ENCODE results near the gene WBP11. TPM values are rescaled to one million over a fixed set of nuclear protein-coding genes. Genes with fewer than 3 reads are reported as not detected.

The WBP11 gene
- total and polyA plus RNA-seq, 2 of the 13 experiments (the other 11 are each of a cell fraction or from before 2014, with no cell fraction given), result 7.6 to 31.0 TPM

DNA sequence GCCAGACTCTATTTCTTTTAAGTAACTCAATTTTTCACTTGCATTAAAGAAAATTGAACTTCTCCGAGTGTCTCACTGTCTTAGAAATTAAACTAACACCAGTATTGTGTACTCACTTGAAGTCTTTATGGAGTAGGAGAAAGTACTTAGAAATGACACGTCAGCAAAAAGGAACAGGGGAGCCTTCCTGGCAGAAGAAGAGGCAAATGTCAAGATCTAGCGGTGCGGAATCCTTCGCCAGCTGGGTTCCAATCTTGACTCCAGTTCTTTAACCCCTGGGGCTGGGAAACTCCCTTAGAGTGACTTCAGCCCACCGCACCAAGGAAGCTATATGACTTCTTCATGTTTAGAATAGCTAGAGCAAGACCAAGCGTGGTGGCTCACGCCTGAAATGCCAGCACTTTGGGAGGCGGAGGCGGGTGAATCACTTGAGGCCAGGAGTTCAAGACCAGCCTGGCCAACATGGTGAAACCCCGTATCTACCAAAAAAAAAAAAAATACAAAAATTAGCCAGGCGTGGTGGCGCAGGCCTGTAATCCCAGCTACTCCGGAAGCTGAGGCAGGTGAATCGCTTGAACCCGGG lies 34.4 kb downstream of the WBP11 start:
- Histone ChIP-seq H3K4me3 (replicated peaks in 1 of 3; ENCODE audit: insufficient read depth in 1 of 3, low read depth in 2 of 3, low read length in 3 of 3) (peak overlapping the region; percentile 70 to 92 (median 79)), H3K4me1 (ENCODE audit: insufficient read depth, low read length) (peaks cover 29% of the 10 kb centered on the region), H3K4me2 (ENCODE audit: low read depth, low read length) (peak overlapping the region; percentile 83), H3K9me3 (ENCODE audit: low read length) (no peaks in the 10 kb centered on the region), H3K27me3 (ENCODE audit: control insufficient read depth in 1 of 2, insufficient read depth in 2 of 2, low read length in 2 of 2) (no peaks in the 10 kb centered on the region; a peak in 1 of 5 replicates), H3K27ac (ENCODE audit: extremely low read length, insufficient read depth, low read length) (peak overlapping the region; percentile 95), H3K36me3 (replicated peaks in 1 of 2; ENCODE audit: control insufficient read depth in 1 of 2, insufficient read depth in 2 of 2, low read length in 2 of 2) (no peaks in the 10 kb centered on the region), H3K79me2 (ENCODE audit: insufficient read depth, low read length) (peaks cover 32% of the 10 kb centered on the region), H4K20me1 (ENCODE audit: insufficient read depth, low read length) (peaks cover 3% of the 10 kb centered on the region; the same call in 1 of the 2 replicates), H2AFZ (ENCODE audit: low read length) (no peak overlapping the region), H3K9ac (ENCODE audit: insufficient read depth, low read depth, low read length) (peak overlapping the region; percentile 86)
- 87% methylated on average over 15 of the region's 16 CpGs for WGBS (ENCODE audit: low lambda C conversion rate)
- DNase-seq (ENCODE audit: low spot score), result no peak
- no peak for FAIRE-seq
- intact Hi-C loops (cut with micrococcal nuclease; ENCODE audit: unreplicated experiment), result no loop called here
- ATAC-seq, result no peak
- ChIA-PET POLR2A (interaction anchor here (0.6 to 3.1 kb wide), 4 partner anchors 11 to 34 kb away, joined by 3 to 71 read pairs (median 26); partner anchors contain the start of genes C12orf60 and WBP11), CTCF (ENCODE audit: low intra/inter-chr PET ratio, low total read pairs) (interaction anchor here (1.0 to 2.4 kb wide), 2 partner anchors 12 to 227 kb away, joined by 3 to 7 read pairs; no protein-coding TSS in a partner anchor)
- TF ChIP-seq, protein P1, sequence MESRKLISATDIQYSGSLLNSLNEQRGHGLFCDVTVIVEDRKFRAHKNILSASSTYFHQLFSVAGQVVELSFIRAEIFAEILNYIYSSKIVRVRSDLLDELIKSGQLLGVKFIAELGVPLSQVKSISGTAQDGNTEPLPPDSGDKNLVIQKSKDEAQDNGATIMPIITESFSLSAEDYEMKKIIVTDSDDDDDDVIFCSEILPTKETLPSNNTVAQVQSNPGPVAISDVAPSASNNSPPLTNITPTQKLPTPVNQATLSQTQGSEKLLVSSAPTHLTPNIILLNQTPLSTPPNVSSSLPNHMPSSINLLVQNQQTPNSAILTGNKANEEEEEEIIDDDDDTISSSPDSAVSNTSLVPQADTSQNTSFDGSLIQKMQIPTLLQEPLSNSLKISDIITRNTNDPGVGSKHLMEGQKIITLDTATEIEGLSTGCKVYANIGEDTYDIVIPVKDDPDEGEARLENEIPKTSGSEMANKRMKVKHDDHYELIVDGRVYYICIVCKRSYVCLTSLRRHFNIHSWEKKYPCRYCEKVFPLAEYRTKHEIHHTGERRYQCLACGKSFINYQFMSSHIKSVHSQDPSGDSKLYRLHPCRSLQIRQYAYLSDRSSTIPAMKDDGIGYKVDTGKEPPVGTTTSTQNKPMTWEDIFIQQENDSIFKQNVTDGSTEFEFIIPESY (CRISPR knock-in tag; IDR thresholded peaks at IDR 0.05), result 0 out of 2 replicates have a peak, but pooled peaks have one; percentile 5
- TF ChIP-seq NFE2 (CRISPR knock-in tag; IDR thresholded peaks at IDR 0.05), result no peak
- peak; percentile 94 to 97 for TF ChIP-seq MAFK (conservative IDR thresholded peaks at IDR 0.05 in 1 of 2, IDR thresholded peaks at IDR 0.05 in 1 of 2; ENCODE audit: low read length in 2 of 2)
- TF ChIP-seq MAFF (IDR thresholded peaks at IDR 0.05; ENCODE audit: low read depth, low read length), result peak; percentile 93
- no peak for TF ChIP-seq HDAC2 (CRISPR knock-in tag; IDR thresholded peaks at IDR 0.05)
- TF ChIP-seq HNF4A (CRISPR knock-in tag; IDR thresholded peaks at IDR 0.05), result no peak
- TF ChIP-seq CREB1 (IDR thresholded peaks at IDR 0.05), result no peak
- TF ChIP-seq CREB1 (CRISPR knock-in tag; IDR thresholded peaks at IDR 0.05), result no peak
- no peak for TF ChIP-seq ZBTB7A (CRISPR knock-in tag; IDR thresholded peaks at IDR 0.05)
- TF ChIP-seq ZNF670 (CRISPR knock-in tag; IDR thresholded peaks at IDR 0.05; ENCODE audit: borderline replicate concordance), result no peak
- no TSS peak for BruUV-seq (replicated peaks)
- in situ Hi-C loops (cut with HindIII; ENCODE audit: extremely low pct_ligation_motif_present, low pct_unique_long_range_greater_than_20kb), result no loop called here
